Karpas-422 (cell line): ENCODE measurements around the gene ELMO3. TPM values are rescaled to one million over a fixed set of nuclear protein-coding genes. Genes with fewer than 3 reads are reported as not detected.

Experiments
- DNase-seq: peaks from one replicate; pipeline ENCODE4 v3.0.0-alpha.2; 2015
- H2AFZ ChIP-seq: fragments of 200-600 bp; sonication (generic); 2 replicates; pipeline ENCODE4 v1.6.1; 2014; ENCODE audit warnings: antibody characterized with exemption, low read length, mixed read lengths
- H3K27ac ChIP-seq: fragments of 200-600 bp; sonication (generic); 2 replicates; pipeline ENCODE4 v1.5.1; 2014; ENCODE audit warnings: mild to moderate bottlenecking, low read length, moderate library complexity
- H3K27me3 ChIP-seq: fragments of 200-600 bp; sonication (generic); 2 replicates; pipeline ENCODE4 v1.6.1; 2014; ENCODE audit warnings: low read length, mixed read lengths
- H3K36me3 ChIP-seq: fragments of 200-600 bp; sonication (generic); 2 replicates; pipeline ENCODE4 v1.6.1; 2014; ENCODE audit warnings: low read length, mixed read lengths; ENCODE audit not compliant: insufficient read depth
- H3K4me1 ChIP-seq: fragments of 200-600 bp; sonication (generic); 2 replicates; pipeline ENCODE4 v1.6.1; 2014; ENCODE audit warnings: mild to moderate bottlenecking, low read length, mixed read lengths
- H3K4me2 ChIP-seq: fragments of 200-600 bp; sonication (generic); 2 replicates; pipeline ENCODE4 v1.6.1; 2014; ENCODE audit warnings: low read length, low read depth, mild to moderate bottlenecking; ENCODE audit not compliant: poor library complexity, severe bottlenecking
- H3K4me3 ChIP-seq: fragments of 200-600 bp; sonication (generic); 2 replicates; pipeline ENCODE4 v1.5.1; 2014; ENCODE audit warnings: mild to moderate bottlenecking, antibody characterized with exemption, low read length, mixed read lengths
- H3K79me2 ChIP-seq: fragments of 200-600 bp; sonication (generic); 2 replicates; pipeline ENCODE4 v1.6.1; 2014; ENCODE audit warnings: mild to moderate bottlenecking, low read length, mixed read lengths
- H3K9ac ChIP-seq: fragments of 200-600 bp; sonication (generic); 2 replicates; pipeline ENCODE4 v1.6.0; 2014; ENCODE audit warnings: low read length
- H3K9me2 ChIP-seq: fragments of 200-600 bp; sonication (generic), shearing (Covaris generic); replicated peaks from 2 replicates; pipeline ENCODE4 v1.6.0; 2014; ENCODE audit warnings: mild to moderate bottlenecking, low read length, moderate library complexity; ENCODE audit not compliant: insufficient read depth
- H3K9me3 ChIP-seq: fragments of 300-700, 200-600 bp; sonication (generic); 2 replicates; pipeline ENCODE4 v1.6.1; 2014; ENCODE audit warnings: low read length, mixed read lengths
- H4K20me1 ChIP-seq: fragments of 200-600 bp; sonication (generic); 2 replicates; pipeline ENCODE4 v1.6.1; 2014; ENCODE audit warnings: mild to moderate bottlenecking, antibody characterized with exemption, low read length, low read depth; ENCODE audit not compliant: insufficient read depth
- total RNA-seq: library from RNA; depleted of rRNA; stranded (reverse); fragments of >200 nt; shearing (Covaris generic); gene quantifications from 2 replicates; pipeline ENCODE4 v1.2.3, GENCODE V29; 2014; ENCODE audit warnings: low replicate concordance

The ELMO3 gene
- total RNA-seq, 1 experiment from 2014 or later, result 0.82 TPM

- no peak overlapping the region for H3K27ac ChIP-seq
- no peaks in the 10 kb centered on the region for H3K79me2 ChIP-seq
- no peak overlapping the region for H3K9ac ChIP-seq
Measured at GRCh38 chr16:67167588-67167987, 31.3 kb upstream of the ELMO3 start.

GRCh38 chr16:67169011-67169451, 29.9 kb upstream of the ELMO3 start:
- H3K4me2 ChIP-seq, result no peak overlapping the region
- no peak overlapping the region for H3K27ac ChIP-seq
- no peak for DNase-seq
- no peak overlapping the region for H3K4me3 ChIP-seq
- H2AFZ ChIP-seq, result no peak overlapping the region
- H3K4me1 ChIP-seq, result peaks cover 14% of the 10 kb centered on the region
- no peak overlapping the region for H3K9ac ChIP-seq
- 0 out of 2 replicates have a peak, but pooled peaks cover 2% of the 10 kb centered on the region for H4K20me1 ChIP-seq
- no peaks in the 10 kb centered on the region for H3K36me3 ChIP-seq
- H3K27me3 ChIP-seq, result no peaks in the 10 kb centered on the region
- H3K79me2 ChIP-seq, result no peaks in the 10 kb centered on the region
- no peaks in the 10 kb centered on the region for H3K9me2 ChIP-seq
- H3K9me3 ChIP-seq, result no peaks in the 10 kb centered on the region

More at GRCh38 chr16:67167588-67167987, 31.3 kb upstream of the ELMO3 start:
- DNase-seq, result no peak
- H2AFZ ChIP-seq, result no peak overlapping the region
- no peaks in the 10 kb centered on the region for H3K9me2 ChIP-seq
- peaks cover 16% of the 10 kb centered on the region for H3K4me1 ChIP-seq
- H3K27me3 ChIP-seq, result no peaks in the 10 kb centered on the region
- no peak overlapping the region for H3K4me2 ChIP-seq
- H4K20me1 ChIP-seq, result 0 out of 2 replicates have a peak, but pooled peaks cover 5% of the 10 kb centered on the region
- H3K36me3 ChIP-seq, result no peaks in the 10 kb centered on the region
- H3K4me3 ChIP-seq, result no peak overlapping the region
- no peaks in the 10 kb centered on the region for H3K9me3 ChIP-seq

- Histone ChIP-seq H2AFZ (no peak overlapping the region), H3K9me2 (no peaks in the 10 kb centered on the region), H3K9me3 (no peaks in the 10 kb centered on the region), H3K79me2 (no peaks in the 10 kb centered on the region), H3K27me3 (no peaks in the 10 kb centered on the region), H3K36me3 (no peaks in the 10 kb centered on the region), H3K4me1 (peaks cover 18% of the 10 kb centered on the region), H4K20me1 (0 out of 2 replicates have a peak, but pooled peaks cover under 1% of the 10 kb centered on the region), H3K4me2 (peak overlapping the region; percentile 45), H3K9ac (peak overlapping the region; percentile 43; the same call in 1 of the 2 replicates), H3K4me3 (peak overlapping the region; percentile 38; the same call in 1 of the 2 replicates), H3K27ac (no peak overlapping the region)
- DNase-seq, result peak; percentile 82
Measured at GRCh38 chr16:67169642-67170167, 29.2 kb upstream of the ELMO3 start.

GRCh38 chr16:67170168-67170948, 28.6 kb upstream of the ELMO3 start, which contains the start of gene NOL3:
TSS of gene NOL3 (plus strand) at chr16:67170538.
- H3K9me2 ChIP-seq, result no peaks in the 10 kb centered on the region
- no peak for DNase-seq
- H3K4me1 ChIP-seq, result peaks cover 18% of the 10 kb centered on the region
- peak within 1 kb of the TSS; percentile 43; the same call in 1 of the 2 replicates for H3K9ac ChIP-seq
- peak within 1 kb of the TSS; percentile 45 for H3K4me2 ChIP-seq
- no peaks in the 10 kb centered on the region for H3K27me3 ChIP-seq
- H3K9me3 ChIP-seq, result no peaks in the 10 kb centered on the region
- H3K36me3 ChIP-seq, result no peaks in the 10 kb centered on the region
- H4K20me1 ChIP-seq, result 0 out of 2 replicates have a peak, but pooled peaks cover 3% of the 10 kb centered on the region
- no peak within 1 kb of the TSS for H3K27ac ChIP-seq
- H2AFZ ChIP-seq, result no peak within 1 kb of the TSS
- H3K4me3 ChIP-seq, result peak within 1 kb of the TSS; percentile 38; the same call in 1 of the 2 replicates
- no peaks in the 10 kb centered on the region for H3K79me2 ChIP-seq

- H3K9me3 ChIP-seq, result no peaks in the 10 kb centered on the region
- H3K4me1 ChIP-seq, result peaks cover 18% of the 10 kb centered on the region
- no peak overlapping the region for H3K9ac ChIP-seq
- H3K27me3 ChIP-seq, result no peaks in the 10 kb centered on the region
- H3K36me3 ChIP-seq, result no peaks in the 10 kb centered on the region
- no peak overlapping the region for H3K4me3 ChIP-seq
- H2AFZ ChIP-seq, result no peak overlapping the region
- 0 out of 2 replicates have a peak, but pooled peaks cover 3% of the 10 kb centered on the region for H4K20me1 ChIP-seq
- H3K79me2 ChIP-seq, result no peaks in the 10 kb centered on the region
- no peak overlapping the region for H3K4me2 ChIP-seq
- H3K27ac ChIP-seq, result no peak overlapping the region
- DNase-seq, result no peak
- H3K9me2 ChIP-seq, result no peaks in the 10 kb centered on the region
Measured at GRCh38 chr16:67170949-67171649, 27.8 kb upstream of the ELMO3 start.

- no peak overlapping the region for H2AFZ ChIP-seq
- no peak for DNase-seq
- H3K79me2 ChIP-seq, result no peaks in the 10 kb centered on the region
- H3K27ac ChIP-seq, result no peak overlapping the region
- H4K20me1 ChIP-seq, result peaks cover 10% of the 10 kb centered on the region; the same call in 1 of the 2 replicates
- H3K27me3 ChIP-seq, result no peaks in the 10 kb centered on the region
- no peaks in the 10 kb centered on the region for H3K9me2 ChIP-seq
- H3K4me2 ChIP-seq, result peak overlapping the region; percentile 63
- no peaks in the 10 kb centered on the region for H3K9me3 ChIP-seq
- H3K9ac ChIP-seq, result peak overlapping the region; percentile 62
- no peaks in the 10 kb centered on the region for H3K36me3 ChIP-seq
- H3K4me3 ChIP-seq, result no peak overlapping the region; the same call in 1 of the 2 replicates
- peaks cover 21% of the 10 kb centered on the region for H3K4me1 ChIP-seq
Measured at GRCh38 chr16:67173323-67173722, 25.6 kb upstream of the ELMO3 start.

GRCh38 chr16:67173808-67174705, 24.9 kb upstream of the ELMO3 start:
- Histone ChIP-seq H3K9ac (peak overlapping the region; percentile 62), H3K36me3 (no peaks in the 10 kb centered on the region)

More at GRCh38 chr16:67173808-67174705, 24.9 kb upstream of the ELMO3 start:
- Histone ChIP-seq H2AFZ (no peak overlapping the region; the same call in 1 of the 2 replicates), H3K4me3 (peak overlapping the region; percentile 57), H3K9me3 (no peaks in the 10 kb centered on the region), H3K27me3 (no peaks in the 10 kb centered on the region), H3K4me1 (peaks cover 24% of the 10 kb centered on the region), H3K79me2 (no peaks in the 10 kb centered on the region), H3K4me2 (peak overlapping the region; percentile 63), H3K27ac (no peak overlapping the region), H4K20me1 (peaks cover 14% of the 10 kb centered on the region; the same call in 1 of the 2 replicates), H3K9me2 (no peaks in the 10 kb centered on the region)
- DNase-seq, result peak; percentile 83
